ENCODE data around the gene FMO1.

Gene FMO1

GRCh38 chr1:171252482-171252881 is 4.2 kb downstream of the FMO1 start:
- TF ChIP-seq, protein P1, sequence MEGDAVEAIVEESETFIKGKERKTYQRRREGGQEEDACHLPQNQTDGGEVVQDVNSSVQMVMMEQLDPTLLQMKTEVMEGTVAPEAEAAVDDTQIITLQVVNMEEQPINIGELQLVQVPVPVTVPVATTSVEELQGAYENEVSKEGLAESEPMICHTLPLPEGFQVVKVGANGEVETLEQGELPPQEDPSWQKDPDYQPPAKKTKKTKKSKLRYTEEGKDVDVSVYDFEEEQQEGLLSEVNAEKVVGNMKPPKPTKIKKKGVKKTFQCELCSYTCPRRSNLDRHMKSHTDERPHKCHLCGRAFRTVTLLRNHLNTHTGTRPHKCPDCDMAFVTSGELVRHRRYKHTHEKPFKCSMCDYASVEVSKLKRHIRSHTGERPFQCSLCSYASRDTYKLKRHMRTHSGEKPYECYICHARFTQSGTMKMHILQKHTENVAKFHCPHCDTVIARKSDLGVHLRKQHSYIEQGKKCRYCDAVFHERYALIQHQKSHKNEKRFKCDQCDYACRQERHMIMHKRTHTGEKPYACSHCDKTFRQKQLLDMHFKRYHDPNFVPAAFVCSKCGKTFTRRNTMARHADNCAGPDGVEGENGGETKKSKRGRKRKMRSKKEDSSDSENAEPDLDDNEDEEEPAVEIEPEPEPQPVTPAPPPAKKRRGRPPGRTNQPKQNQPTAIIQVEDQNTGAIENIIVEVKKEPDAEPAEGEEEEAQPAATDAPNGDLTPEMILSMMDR (IDR thresholded peaks at IDR 0.05): no peak
- TF ChIP-seq ZFX (IDR thresholded peaks at IDR 0.05; ENCODE audit: borderline replicate concordance): no peak
- H3K27ac ChIP-seq: no peak overlapping the region

GRCh38 chr1:171254859-171255258 is 6.6 kb downstream of the FMO1 start:
- TF ChIP-seq ZFX (IDR thresholded peaks at IDR 0.05; ENCODE audit: borderline replicate concordance): no peak
- TF ChIP-seq, protein P1 (IDR thresholded peaks at IDR 0.05): no peak
- peak overlapping the region; percentile 11; the same call in 1 of the 2 replicates for H3K27ac ChIP-seq

DNA sequence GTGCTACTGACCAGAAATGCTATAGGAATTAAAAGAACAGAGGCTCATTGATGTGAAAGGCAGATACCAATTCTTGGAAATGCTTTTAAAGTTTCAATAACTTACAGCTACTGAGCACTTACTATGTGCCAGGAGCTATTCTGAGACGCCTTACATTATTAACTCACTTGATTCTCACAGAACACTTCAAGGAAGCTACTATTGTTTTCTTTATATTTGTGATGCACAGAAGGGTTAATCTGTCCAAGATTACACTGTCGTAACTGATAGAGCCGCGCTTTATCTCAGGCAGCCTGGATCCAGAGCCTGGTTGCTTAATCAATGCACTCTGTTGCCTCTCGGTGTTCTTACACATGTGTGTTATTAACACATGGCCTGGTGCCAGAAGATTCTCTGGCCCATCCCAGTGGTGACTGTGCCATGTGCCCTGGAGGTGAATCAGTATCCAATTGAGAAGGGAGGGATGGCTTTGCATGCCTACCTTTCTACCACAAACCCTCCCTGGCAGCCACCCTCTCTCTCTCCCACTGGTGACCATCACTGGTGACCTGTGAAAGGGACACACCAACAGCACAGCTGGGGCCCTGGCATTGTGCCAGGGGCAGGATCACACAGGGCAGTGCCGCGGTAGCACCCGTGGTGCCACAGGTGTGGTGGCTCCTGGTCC is 8.8 kb downstream of the FMO1 start:
- TF ChIP-seq, protein P1 (IDR thresholded peaks at IDR 0.05): no peak
- no peak for TF ChIP-seq ZFX (IDR thresholded peaks at IDR 0.05; ENCODE audit: borderline replicate concordance)
- H3K27ac ChIP-seq: no peak overlapping the region

GRCh38 chr1:171257607-171258076 is 9.3 kb downstream of the FMO1 start:
- no peak overlapping the region for H3K27ac ChIP-seq
- TF ChIP-seq, protein P1 (IDR thresholded peaks at IDR 0.05): no peak
- TF ChIP-seq ZFX (IDR thresholded peaks at IDR 0.05; ENCODE audit: borderline replicate concordance): no peak

DNA sequence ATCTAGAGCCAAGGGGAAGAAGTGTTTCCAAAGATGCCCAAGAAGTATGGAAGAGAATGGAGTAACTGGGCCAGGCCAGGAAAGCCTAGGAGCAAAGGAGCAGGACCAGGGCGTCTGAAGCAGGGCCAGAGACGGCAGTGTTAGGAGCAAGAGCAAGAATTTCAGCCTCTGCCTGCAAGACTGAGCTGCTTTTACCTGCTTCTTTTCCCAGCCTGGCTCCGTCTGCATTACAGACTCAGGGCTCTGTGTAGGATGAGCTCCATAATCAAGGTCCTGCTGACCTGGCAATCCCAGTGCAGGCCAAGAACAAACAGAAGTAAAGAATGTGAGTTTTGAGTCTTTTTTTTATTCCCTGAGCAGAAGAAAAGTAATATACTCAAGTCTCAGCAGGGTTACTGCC is 10.1 kb downstream of the FMO1 start:
- no peak overlapping the region for H3K27ac ChIP-seq
- no peak for TF ChIP-seq ZFX (IDR thresholded peaks at IDR 0.05; ENCODE audit: borderline replicate concordance)
- TF ChIP-seq, protein P1 (IDR thresholded peaks at IDR 0.05): no peak

DNA sequence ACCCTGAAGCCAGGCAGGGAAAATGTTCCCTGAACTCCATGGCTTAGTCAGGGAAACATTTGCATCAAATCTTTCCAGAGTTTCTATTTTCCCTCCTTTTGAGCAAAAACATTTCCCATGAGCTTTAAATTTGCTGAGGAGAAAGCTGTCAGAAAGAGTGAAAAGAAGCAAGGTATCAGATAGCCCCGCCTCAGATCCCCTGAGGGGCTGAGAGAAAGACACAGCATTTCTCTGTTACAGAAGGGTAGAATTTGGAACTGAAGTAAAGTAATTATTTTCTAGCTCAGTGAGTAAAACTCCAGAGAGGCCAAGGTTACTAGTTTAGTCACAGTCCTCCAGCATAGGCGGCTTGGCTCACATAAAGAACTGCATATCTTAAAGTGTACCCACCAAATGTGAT is 10.6 kb downstream of the FMO1 start:
- H3K27ac ChIP-seq: no peak overlapping the region
- TF ChIP-seq, protein P1 (IDR thresholded peaks at IDR 0.05): no peak
- TF ChIP-seq ZFX (IDR thresholded peaks at IDR 0.05; ENCODE audit: borderline replicate concordance): no peak

- TF ChIP-seq, protein P1 (IDR thresholded peaks at IDR 0.05): no peak
- TF ChIP-seq ZFX (IDR thresholded peaks at IDR 0.05; ENCODE audit: borderline replicate concordance): no peak
These were observed 13.0 kb downstream of the FMO1 start for GRCh38 chr1:171261336-171261735.

More at GRCh38 chr1:171261336-171261735, 13.0 kb downstream of the FMO1 start:
- H3K27ac ChIP-seq: no peak overlapping the region

All from 22Rv1 (cell line).